Skeletal muscle satellite cell (primary cell): ENCODE measurements around the gene TMEM272.

Source experiments
- H3K27me3 ChIP-seq: 2 replicates; pipeline ENCODE4 v1.7.0; 2013; ENCODE audit warnings: low read length; ENCODE audit not compliant: control insufficient read depth, insufficient read depth
- H3K36me3 ChIP-seq: 2 replicates; pipeline ENCODE4 v1.7.0; 2013; ENCODE audit warnings: mild to moderate bottlenecking, control low read depth, low read length; ENCODE audit not compliant: insufficient read depth
- H3K4me1 ChIP-seq: 2 replicates; pipeline ENCODE4 v1.7.0; 2013; ENCODE audit warnings: low read length; ENCODE audit not compliant: control insufficient read depth, insufficient read depth
- H3K4me2 ChIP-seq: 2 replicates; pipeline ENCODE4 v1.7.0; 2013; ENCODE audit warnings: mild to moderate bottlenecking, low read length
- H3K4me3 ChIP-seq: 2 replicates; pipeline ENCODE4 v1.7.0; 2013; ENCODE audit warnings: low read length
- H3K9ac ChIP-seq: 2 replicates; pipeline ENCODE4 v1.7.0; 2013; ENCODE audit warnings: mild to moderate bottlenecking, low read depth, low read length, moderate library complexity
- H3K9me3 ChIP-seq: replicated peaks from 2 replicates; pipeline ENCODE4 v1.7.0; 2013; ENCODE audit warnings: mild to moderate bottlenecking, control low read depth, low read length

The TMEM272 gene

DNA sequence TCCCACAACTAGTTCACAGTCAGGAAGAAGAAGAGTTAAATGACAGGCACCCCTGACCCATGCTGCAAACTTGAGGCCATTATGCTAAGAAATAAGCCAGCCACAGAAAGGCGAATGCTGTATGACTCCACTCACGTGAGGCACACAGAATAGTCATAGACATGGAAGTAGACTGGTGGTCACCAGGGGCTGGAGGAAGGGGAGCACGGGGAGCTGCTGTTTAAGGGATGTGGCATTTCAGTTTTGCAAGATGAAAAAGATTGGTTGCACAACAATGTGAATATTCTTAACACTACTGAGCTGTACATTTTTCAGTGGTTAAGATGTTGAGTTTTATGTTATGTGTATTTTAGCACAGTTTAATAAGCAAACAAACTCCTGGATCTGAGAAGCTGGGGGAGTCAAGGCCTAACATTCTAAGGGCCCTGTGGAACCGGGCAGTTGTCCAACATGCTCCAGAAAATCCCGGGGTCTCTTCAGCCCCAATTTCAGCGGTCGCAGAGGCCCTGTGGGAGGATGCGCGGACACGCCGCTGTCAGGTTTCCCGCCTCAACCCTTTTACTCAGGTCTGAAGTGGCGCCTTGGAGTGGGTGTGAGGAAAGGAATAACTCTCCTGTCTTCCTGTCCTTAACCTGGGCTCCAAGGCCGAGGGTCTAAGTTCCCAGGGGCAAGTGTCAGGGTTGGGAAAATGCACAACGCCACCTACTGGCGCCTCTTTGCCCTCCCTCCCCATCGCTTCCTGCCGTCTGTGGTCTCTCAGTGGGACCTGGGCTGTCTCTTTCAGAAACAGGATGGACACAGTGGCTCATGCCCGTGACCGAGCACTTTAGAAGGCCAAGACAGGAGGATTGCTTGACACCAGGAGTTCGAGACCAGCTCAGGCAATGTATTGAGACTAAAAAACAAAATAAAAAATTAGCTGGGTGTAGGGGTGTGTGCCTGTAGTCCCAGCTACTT is 4.4 kb upstream of the TMEM272 start:
- Histone ChIP-seq H3K36me3 (no peaks in the 10 kb centered on the region), H3K4me1 (no peaks in the 10 kb centered on the region), H3K27me3 (peaks cover 15% of the 10 kb centered on the region), H3K9ac (no peak overlapping the region), H3K4me2 (no peak overlapping the region), H3K9me3 (no peaks in the 10 kb centered on the region), H3K4me3 (no peak overlapping the region)

GRCh38 chr13:51848674-51849073 is 3.7 kb upstream of the TMEM272 start:
- H3K4me1 ChIP-seq, result no peaks in the 10 kb centered on the region
- H3K27me3 ChIP-seq, result peaks cover 13% of the 10 kb centered on the region
- no peaks in the 10 kb centered on the region for H3K36me3 ChIP-seq
- H3K4me2 ChIP-seq, result no peak overlapping the region
- H3K4me3 ChIP-seq, result no peak overlapping the region
- no peaks in the 10 kb centered on the region for H3K9me3 ChIP-seq
- H3K9ac ChIP-seq, result no peak overlapping the region

- Histone ChIP-seq H3K36me3 (no peaks in the 10 kb centered on the region), H3K4me1 (no peaks in the 10 kb centered on the region), H3K9me3 (no peaks in the 10 kb centered on the region), H3K4me3 (no peak overlapping the region), H3K27me3 (peaks cover 26% of the 10 kb centered on the region), H3K9ac (no peak overlapping the region), H3K4me2 (no peak overlapping the region)
These were observed 1.8 kb upstream of the TMEM272 start for GRCh38 chr13:51846756-51847155.

DNA sequence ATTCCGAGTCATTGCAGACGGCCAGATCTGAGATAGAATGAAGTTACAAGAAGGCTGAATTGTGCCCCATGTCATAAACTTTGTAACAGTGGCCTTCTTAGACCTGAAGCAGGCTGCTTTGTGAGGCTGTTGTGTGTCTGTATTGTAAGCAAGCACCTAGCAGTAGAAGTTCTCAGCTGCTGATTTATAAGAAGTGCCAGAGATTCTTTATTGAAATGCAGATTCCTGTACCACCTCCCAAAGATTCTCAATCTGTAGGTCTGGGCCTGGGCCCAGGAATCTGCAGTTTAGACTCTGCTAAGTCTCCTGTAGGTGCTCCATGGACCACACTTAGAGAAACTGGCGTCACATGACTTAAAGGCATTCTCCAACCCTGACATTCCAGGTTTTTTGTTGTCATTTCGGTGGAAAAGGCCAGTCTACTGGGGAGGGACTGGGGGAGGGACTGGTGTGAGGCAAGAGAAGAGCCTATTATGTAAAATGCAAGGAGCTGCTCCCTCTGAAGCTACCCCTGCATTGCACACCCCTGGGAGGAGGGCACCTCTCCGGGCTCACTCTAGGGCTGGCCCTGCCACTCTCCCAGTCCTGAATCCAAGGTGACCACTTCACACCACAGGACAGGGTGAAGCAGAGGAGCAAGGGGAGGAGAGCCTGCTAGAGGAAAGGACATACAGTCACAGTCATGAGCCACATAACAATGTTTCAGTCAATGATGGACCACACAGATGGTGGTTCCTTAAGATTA is 769 bp upstream of the TMEM272 start:
- no peak overlapping the region for H3K9ac ChIP-seq
- peak overlapping the region; percentile 43 for H3K4me2 ChIP-seq
- H3K36me3 ChIP-seq, result no peaks in the 10 kb centered on the region
- H3K4me3 ChIP-seq, result no peak overlapping the region
- H3K9me3 ChIP-seq, result no peaks in the 10 kb centered on the region
- H3K27me3 ChIP-seq, result peaks cover 35% of the 10 kb centered on the region
- no peaks in the 10 kb centered on the region for H3K4me1 ChIP-seq

GRCh38 chr13:51843529-51843928 is 1.4 kb downstream of the TMEM272 start:
- no peak overlapping the region for H3K4me2 ChIP-seq
- no peaks in the 10 kb centered on the region for H3K9me3 ChIP-seq
- H3K4me1 ChIP-seq, result no peaks in the 10 kb centered on the region
- no peaks in the 10 kb centered on the region for H3K36me3 ChIP-seq
- no peak overlapping the region for H3K4me3 ChIP-seq
- peaks cover 46% of the 10 kb centered on the region for H3K27me3 ChIP-seq
- no peak overlapping the region for H3K9ac ChIP-seq

- Histone ChIP-seq H3K9me3 (no peaks in the 10 kb centered on the region), H3K4me1 (no peaks in the 10 kb centered on the region), H3K4me3 (no peak overlapping the region), H3K27me3 (peaks cover 47% of the 10 kb centered on the region), H3K36me3 (no peaks in the 10 kb centered on the region), H3K4me2 (no peak overlapping the region), H3K9ac (no peak overlapping the region)
These were observed 3.2 kb downstream of the TMEM272 start for GRCh38 chr13:51841732-51842131.

GRCh38 chr13:51840917-51841316 is 4.1 kb downstream of the TMEM272 start:
- Histone ChIP-seq H3K4me3 (no peak overlapping the region), H3K27me3 (peaks cover 51% of the 10 kb centered on the region), H3K36me3 (no peaks in the 10 kb centered on the region), H3K4me1 (no peaks in the 10 kb centered on the region), H3K4me2 (no peak overlapping the region), H3K9ac (no peak overlapping the region), H3K9me3 (no peaks in the 10 kb centered on the region)

DNA sequence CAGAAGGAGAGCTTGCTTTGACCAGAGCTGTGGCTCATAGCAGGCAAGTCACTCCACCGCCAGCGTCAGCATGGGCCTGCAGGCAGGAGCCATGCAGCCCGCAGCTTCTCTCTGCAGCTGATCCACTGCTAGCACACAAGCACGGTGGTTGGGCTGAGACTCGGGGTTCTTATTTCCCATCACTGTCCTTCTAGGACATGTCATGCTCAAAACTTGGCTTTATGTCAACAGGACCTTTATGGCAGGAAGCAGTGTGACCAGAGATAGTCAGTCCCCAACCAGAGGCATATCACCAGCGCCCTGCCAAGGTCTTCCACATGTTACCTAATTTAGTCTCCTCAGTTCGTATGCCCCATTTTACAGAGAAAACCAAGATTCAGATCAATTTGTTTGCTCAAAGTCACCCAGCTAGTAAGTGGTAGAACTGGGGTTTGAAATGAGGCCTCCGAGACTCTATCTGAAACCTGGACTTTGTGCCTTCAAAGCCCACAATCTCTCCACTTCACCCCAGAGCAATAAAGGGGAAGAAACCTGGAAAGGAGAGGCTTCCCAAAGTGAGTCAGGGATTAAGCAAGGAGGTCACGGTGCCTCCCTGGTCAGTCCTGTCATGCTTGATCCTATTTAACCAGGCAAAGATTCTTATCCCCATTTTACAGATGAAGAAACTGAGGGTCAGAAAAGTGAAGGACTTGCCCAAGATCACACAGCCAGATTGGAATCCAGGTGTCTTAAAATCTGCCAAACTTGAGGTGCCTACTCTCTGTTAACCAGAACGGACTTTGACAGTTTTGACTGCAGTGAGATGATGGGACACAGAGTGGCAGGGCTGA is 5.1 kb downstream of the TMEM272 start:
- H3K9ac ChIP-seq, result no peak overlapping the region
- H3K4me3 ChIP-seq, result no peak overlapping the region
- H3K36me3 ChIP-seq, result no peaks in the 10 kb centered on the region
- H3K27me3 ChIP-seq, result peaks cover 50% of the 10 kb centered on the region
- no peak overlapping the region for H3K4me2 ChIP-seq
- no peaks in the 10 kb centered on the region for H3K9me3 ChIP-seq
- no peaks in the 10 kb centered on the region for H3K4me1 ChIP-seq

GRCh38 chr13:51838240-51838846 is 6.6 kb downstream of the TMEM272 start:
- Histone ChIP-seq H3K9ac (no peak overlapping the region), H3K36me3 (no peaks in the 10 kb centered on the region), H3K4me3 (no peak overlapping the region), H3K4me2 (no peak overlapping the region), H3K27me3 (peaks cover 52% of the 10 kb centered on the region), H3K9me3 (no peaks in the 10 kb centered on the region), H3K4me1 (no peaks in the 10 kb centered on the region)

DNA sequence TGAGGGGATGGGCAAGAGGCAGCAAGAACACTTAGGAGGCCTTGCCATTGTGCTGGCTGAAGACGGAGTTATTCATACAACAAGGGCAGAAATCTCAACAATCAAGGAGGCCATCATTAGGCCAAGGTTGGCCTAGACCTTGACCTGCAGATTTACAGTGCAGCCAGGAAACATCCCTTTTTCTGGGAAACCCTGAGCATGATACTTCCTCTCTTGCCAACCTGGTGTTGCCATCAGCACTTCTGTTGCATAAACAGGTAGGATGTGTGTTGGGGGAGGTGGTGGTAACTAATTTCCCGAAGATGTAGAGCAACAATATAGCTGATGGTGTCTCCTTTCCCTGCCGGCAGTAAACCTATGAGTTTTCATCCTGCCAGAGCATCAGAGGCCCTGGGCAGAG is 8.0 kb downstream of the TMEM272 start:
- no peak overlapping the region for H3K4me3 ChIP-seq
- H3K27me3 ChIP-seq, result peaks cover 52% of the 10 kb centered on the region
- no peak overlapping the region for H3K4me2 ChIP-seq
- no peak overlapping the region for H3K9ac ChIP-seq
- H3K9me3 ChIP-seq, result no peaks in the 10 kb centered on the region
- no peaks in the 10 kb centered on the region for H3K36me3 ChIP-seq
- no peaks in the 10 kb centered on the region for H3K4me1 ChIP-seq
